Tibial artery (tissue), 4 donors: Measurements from ENCODE around the gene SNX25.
"Not testable (repeated sequence)": the region's sequence is repeated elsewhere in the genome, so short reads cannot be mapped to it uniquely, and the experiment has no call there.

ENCODE experiments used
- DNase-seq, 2 donors: peaks; one replicate each; pipeline ENCODE4 v3.0.0-alpha.2; 2019
- H3K27ac ChIP-seq, 2 donors: fragments of 200-600 bp; sonication (generic) in 1 of 2; 1 replicate in 1 of 2; 2 replicates in 1 of 2; pipeline ENCODE4 v1.5.1; 2018 to 2019; ENCODE audit warnings: mild to moderate bottlenecking in 1 of 2
- H3K27me3 ChIP-seq, 2 donors: fragments of 200-600 bp; sonication (generic) in 1 of 2; one replicate each; pipeline versions ENCODE4 v1.5.1 to v1.6.0; 2016 to 2019
- H3K36me3 ChIP-seq, 3 donors: fragments of 200-600 bp; sonication (generic) in 2 of 3; one replicate each; pipeline ENCODE4 v1.5.1; 2016 to 2019; ENCODE audit warnings: mild to moderate bottlenecking in 2 of 3
- H3K4me1 ChIP-seq, 4 donors: fragments of 200-600 bp; sonication (generic) in 2 of 4; 1 replicate in 3 of 4; 2 replicates in 1 of 4; pipeline ENCODE4 v1.5.1; 2016 to 2019
- H3K4me3 ChIP-seq, 2 donors: fragments of 200-600 bp; sonication (generic) in 1 of 2; 1 replicate in 1 of 2; 2 replicates in 1 of 2; pipeline ENCODE4 v1.5.1; 2018 to 2019; ENCODE audit warnings: mild to moderate bottlenecking in 2 of 2
- H3K9me3 ChIP-seq, 3 donors: fragments of 200-600 bp; sonication (generic) in 1 of 3; one replicate each; pipeline ENCODE4 v1.5.1; 2016 to 2019
- intact Hi-C: fragments of 100-400 bp; cut with DNase I; formaldehyde crosslinking; loops from one replicate; pipeline ENCODE4 v1.15.0; 2023; ENCODE audit warnings: low total_unique reads
- TF ChIP-seq, protein P1 (sequence below), 2 experiments: fragments of 200-600 bp in 1 of 2; fragments of 450-650 bp in 1 of 2; IDR thresholded peaks; one replicate each; pipeline ENCODE4 v1.5.1; 2017 to 2019; ENCODE audit warnings: antibody characterized with exemption in 2 of 2, mild to moderate bottlenecking in 1 of 2, moderate library complexity in 1 of 2

Gene SNX25

DNA sequence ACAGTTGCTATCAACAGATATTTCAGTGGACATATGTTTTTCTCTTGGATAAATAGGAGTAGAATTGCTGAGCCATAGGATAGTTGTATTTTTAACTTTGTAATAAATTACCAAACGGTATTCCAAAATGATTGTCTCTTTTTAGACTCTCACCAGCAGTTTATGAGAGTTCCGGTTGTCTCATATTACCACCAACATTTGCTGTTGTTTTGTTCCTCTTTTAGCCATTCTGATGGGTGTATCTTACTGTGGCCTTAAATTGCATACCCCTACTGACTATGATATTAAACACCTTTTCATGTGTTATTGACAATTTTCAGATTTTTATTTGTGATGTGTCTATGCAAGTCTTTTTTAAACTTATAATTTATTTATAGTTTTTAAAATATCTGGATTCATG, 39.7 kb downstream of the SNX25 start:
- no peaks in the 10 kb centered on the region for H3K36me3 ChIP-seq
- TF ChIP-seq, protein P1, sequence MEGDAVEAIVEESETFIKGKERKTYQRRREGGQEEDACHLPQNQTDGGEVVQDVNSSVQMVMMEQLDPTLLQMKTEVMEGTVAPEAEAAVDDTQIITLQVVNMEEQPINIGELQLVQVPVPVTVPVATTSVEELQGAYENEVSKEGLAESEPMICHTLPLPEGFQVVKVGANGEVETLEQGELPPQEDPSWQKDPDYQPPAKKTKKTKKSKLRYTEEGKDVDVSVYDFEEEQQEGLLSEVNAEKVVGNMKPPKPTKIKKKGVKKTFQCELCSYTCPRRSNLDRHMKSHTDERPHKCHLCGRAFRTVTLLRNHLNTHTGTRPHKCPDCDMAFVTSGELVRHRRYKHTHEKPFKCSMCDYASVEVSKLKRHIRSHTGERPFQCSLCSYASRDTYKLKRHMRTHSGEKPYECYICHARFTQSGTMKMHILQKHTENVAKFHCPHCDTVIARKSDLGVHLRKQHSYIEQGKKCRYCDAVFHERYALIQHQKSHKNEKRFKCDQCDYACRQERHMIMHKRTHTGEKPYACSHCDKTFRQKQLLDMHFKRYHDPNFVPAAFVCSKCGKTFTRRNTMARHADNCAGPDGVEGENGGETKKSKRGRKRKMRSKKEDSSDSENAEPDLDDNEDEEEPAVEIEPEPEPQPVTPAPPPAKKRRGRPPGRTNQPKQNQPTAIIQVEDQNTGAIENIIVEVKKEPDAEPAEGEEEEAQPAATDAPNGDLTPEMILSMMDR (IDR thresholded peaks at IDR 0.05) = no peak
- H3K4me1 ChIP-seq = peaks cover 0 to 31% (median 7%) of the 10 kb centered on the region in 4 donors
- intact Hi-C loops = no loop called here
- no peak for DNase-seq
- H3K27ac ChIP-seq = no peak overlapping the region
- H3K27me3 ChIP-seq = no peaks in the 10 kb centered on the region
- H3K4me3 ChIP-seq = no peak overlapping the region
- H3K9me3 ChIP-seq = no peaks in the 10 kb centered on the region

DNA sequence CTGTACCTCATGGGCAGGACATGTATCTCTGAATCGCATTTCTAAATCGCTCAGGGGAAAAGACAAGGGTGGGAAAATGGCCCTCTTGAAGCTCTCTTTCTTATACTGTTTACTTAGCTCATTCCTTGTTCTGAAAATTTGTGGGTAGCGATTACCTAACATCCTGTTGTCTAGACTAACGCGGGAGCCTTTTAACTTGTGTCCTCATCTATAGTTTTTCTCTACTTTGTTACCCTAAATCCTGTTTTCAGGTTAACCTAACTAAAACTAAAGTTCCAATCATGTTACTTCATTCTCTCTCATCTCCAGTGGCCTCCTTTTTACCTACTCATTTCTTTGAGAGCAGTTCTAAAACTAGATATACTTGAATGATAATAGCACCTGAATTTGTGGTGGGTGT, 45.0 kb downstream of the SNX25 start:
- intact Hi-C loops = no loop called here
- no peak overlapping the region for H3K27ac ChIP-seq
- H3K4me3 ChIP-seq = no peak overlapping the region
- TF ChIP-seq, protein P1 (IDR thresholded peaks at IDR 0.05) = no peak
- no peaks in the 10 kb centered on the region for H3K36me3 ChIP-seq
- DNase-seq = no peak
- H3K9me3 ChIP-seq = no peaks in the 10 kb centered on the region
- peaks cover 0 to 12% (median 2%) of the 10 kb centered on the region in 4 donors for H3K4me1 ChIP-seq
- no peaks in the 10 kb centered on the region for H3K27me3 ChIP-seq

DNA sequence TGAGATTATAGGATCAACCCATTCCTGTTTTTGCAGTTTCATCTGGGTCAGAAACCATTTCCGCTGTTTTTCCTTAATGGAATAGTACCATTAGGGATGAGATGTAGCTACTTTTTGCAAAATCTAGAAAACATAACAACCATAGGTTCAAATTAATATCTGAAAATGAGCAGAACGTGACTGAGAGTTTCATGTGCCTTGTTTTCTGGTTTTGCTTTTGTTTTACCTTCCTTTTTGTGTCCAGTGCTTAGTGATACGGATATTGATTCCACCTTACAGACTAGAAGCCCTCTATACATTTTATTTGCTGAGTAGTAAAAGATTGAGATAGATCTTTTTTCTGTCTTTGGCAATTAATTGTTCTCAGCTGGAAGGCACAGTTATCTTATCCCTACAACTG, 46.5 kb downstream of the SNX25 start:
- Histone ChIP-seq H3K9me3 (no peaks in the 10 kb centered on the region), H3K4me1 (peaks cover 0 to 12% (median 2%) of the 10 kb centered on the region in 4 donors), H3K27ac (no peak overlapping the region), H3K36me3 (peaks cover 0 to 3% (median 0%) of the 10 kb centered on the region in 3 donors), H3K4me3 (no peak overlapping the region), H3K27me3 (no peaks in the 10 kb centered on the region)
- intact Hi-C loops = no loop called here
- no peak for DNase-seq
- TF ChIP-seq, protein P1 (IDR thresholded peaks at IDR 0.05) = no peak

DNA sequence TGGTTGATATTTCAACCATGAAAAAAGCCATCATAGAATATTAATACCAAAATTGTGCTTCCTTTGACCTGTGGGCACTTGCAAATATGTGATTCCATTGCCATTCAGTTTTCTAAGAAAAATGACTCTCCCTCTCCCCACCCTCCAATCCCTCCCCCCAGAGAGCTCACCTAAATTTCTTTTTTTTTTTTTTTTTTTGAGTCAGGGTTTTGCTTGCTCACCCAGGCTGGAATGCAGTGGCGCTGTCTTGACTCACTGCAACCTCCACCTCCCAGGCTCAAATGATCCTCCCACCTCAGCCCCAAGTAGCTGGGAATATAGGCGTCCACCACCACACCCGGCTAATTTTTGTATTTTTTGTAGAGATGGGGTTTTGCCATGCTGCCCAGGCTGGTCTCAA, 47.0 kb downstream of the SNX25 start:
- no peak overlapping the region for H3K4me3 ChIP-seq
- H3K27me3 ChIP-seq = no peaks in the 10 kb centered on the region
- no peak for DNase-seq
- H3K27ac ChIP-seq = no peak overlapping the region
- H3K4me1 ChIP-seq = peaks cover 0 to 12% (median 2%) of the 10 kb centered on the region in 4 donors
- H3K9me3 ChIP-seq = no peaks in the 10 kb centered on the region
- H3K36me3 ChIP-seq = peaks cover 0 to 3% (median 0%) of the 10 kb centered on the region in 3 donors
- intact Hi-C loops = no loop called here
- TF ChIP-seq, protein P1 (IDR thresholded peaks at IDR 0.05) = no peak

DNA sequence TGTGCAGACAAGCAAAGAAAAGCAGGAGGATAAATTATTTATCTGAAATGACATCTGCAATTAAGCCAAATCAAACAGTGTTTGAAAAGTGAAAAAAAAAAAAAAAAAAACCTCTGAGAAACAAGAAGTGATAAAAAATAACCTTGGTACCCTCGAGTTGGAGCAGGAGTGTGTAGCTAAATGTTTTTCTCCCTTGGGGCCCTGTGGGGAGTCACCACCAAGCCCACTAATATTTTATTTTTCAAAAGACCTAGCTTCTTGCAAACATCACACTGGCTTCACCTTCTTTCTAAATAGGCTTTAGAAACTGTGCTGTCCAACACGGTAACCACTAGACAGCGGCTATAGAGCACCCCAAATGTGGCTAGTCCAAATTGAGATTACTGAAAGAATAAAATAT, 47.7 kb downstream of the SNX25 start:
- DNase-seq = no peak
- H3K27ac ChIP-seq = no peak overlapping the region
- intact Hi-C loops = no loop called here
- no peak overlapping the region for H3K4me3 ChIP-seq
- H3K36me3 ChIP-seq = peaks cover 0 to 3% (median 0%) of the 10 kb centered on the region in 3 donors
- H3K4me1 ChIP-seq = peaks cover 0 to 8% (median 2%) of the 10 kb centered on the region in 4 donors
- H3K27me3 ChIP-seq = no peaks in the 10 kb centered on the region
- no peaks in the 10 kb centered on the region for H3K9me3 ChIP-seq
- TF ChIP-seq, protein P1 (IDR thresholded peaks at IDR 0.05) = no peak

DNA sequence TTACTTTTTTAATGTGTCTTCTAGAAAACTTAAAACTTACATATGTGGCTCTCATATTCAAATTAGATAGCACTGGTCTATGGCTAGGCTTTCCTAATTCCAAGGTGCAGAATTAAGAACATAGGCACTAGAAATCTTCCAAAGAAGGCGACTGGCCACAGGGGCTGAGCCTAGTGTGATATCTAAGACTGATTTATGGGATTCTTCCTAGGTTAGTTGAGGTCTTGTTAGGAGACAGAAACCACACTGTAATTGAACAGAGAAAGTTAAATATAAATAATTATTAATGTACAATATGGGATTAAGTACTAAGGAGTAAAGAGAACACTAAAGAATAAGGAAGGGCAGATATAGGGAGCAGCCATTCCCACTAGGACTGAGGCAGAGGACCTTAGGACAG, 48.3 kb downstream of the SNX25 start:
- peaks cover 0 to 3% (median 0%) of the 10 kb centered on the region in 3 donors for H3K36me3 ChIP-seq
- DNase-seq = no peak
- H3K4me3 ChIP-seq = no peak overlapping the region
- peaks cover 0 to 7% (median 2%) of the 10 kb centered on the region in 4 donors for H3K4me1 ChIP-seq
- H3K27ac ChIP-seq = no peak overlapping the region
- H3K27me3 ChIP-seq = no peaks in the 10 kb centered on the region
- intact Hi-C loops = no loop called here
- TF ChIP-seq, protein P1 (IDR thresholded peaks at IDR 0.05) = no peak
- no peaks in the 10 kb centered on the region for H3K9me3 ChIP-seq

DNA sequence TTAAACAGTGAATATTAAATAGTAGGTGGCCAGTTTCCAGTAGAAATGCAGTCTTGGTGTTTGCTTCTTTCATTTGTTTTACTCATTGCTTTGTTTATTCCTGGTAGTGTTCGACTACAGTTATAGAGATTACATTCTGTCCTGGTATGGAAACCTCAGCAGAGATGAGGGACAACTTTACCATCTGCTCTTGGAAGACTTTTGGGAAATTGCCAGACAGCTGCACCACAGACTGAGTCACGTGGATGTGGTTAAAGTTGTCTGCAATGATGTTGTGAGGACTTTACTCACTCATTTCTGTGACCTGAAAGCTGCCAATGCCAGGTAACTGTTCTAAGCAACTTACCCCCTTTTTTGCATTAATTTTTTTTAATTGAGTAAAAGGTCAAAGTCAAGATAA, 49.3 kb downstream of the SNX25 start:
- H3K27me3 ChIP-seq, H3K27ac ChIP-seq, H3K9me3 ChIP-seq, H3K36me3 ChIP-seq, H3K4me1 ChIP-seq, DNase-seq, intact Hi-C loops, H3K4me3 ChIP-seq: not testable (repeated sequence)
